ENCODE results near the gene PDCL2. TPM values are rescaled to one million over a fixed set of nuclear protein-coding genes. Genes with fewer than 3 reads are reported as not detected.

Gene PDCL2, protein sequence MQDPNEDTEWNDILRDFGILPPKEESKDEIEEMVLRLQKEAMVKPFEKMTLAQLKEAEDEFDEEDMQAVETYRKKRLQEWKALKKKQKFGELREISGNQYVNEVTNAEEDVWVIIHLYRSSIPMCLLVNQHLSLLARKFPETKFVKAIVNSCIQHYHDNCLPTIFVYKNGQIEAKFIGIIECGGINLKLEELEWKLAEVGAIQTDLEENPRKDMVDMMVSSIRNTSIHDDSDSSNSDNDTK
- total RNA-seq = not detected

DNA sequence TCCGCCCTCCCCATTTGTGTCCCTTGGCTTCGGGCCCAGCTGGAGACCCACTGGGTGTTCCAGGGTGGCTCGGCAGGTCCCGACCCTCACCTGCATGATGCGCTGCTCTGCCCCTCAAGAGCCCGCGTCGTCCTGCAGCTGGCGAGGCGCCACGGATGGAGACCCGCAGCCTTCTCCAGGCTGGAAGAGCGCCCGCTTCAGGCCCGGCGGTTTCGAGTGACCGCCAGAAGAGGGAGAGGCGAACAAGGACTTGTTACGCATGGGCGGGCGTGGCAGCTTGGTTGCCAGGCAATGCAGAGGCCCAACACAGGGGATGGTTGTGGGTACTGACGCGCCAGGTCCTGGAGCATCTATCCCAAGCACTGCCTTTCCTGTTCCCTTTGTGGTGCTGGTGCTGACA lies at the start of gene PDCL2:
Gene PDCL2 (minus strand): TSS at position 232 of the 400 bp plus-strand sequence. CDS start 136 bp downstream, at position 96.

DNA sequence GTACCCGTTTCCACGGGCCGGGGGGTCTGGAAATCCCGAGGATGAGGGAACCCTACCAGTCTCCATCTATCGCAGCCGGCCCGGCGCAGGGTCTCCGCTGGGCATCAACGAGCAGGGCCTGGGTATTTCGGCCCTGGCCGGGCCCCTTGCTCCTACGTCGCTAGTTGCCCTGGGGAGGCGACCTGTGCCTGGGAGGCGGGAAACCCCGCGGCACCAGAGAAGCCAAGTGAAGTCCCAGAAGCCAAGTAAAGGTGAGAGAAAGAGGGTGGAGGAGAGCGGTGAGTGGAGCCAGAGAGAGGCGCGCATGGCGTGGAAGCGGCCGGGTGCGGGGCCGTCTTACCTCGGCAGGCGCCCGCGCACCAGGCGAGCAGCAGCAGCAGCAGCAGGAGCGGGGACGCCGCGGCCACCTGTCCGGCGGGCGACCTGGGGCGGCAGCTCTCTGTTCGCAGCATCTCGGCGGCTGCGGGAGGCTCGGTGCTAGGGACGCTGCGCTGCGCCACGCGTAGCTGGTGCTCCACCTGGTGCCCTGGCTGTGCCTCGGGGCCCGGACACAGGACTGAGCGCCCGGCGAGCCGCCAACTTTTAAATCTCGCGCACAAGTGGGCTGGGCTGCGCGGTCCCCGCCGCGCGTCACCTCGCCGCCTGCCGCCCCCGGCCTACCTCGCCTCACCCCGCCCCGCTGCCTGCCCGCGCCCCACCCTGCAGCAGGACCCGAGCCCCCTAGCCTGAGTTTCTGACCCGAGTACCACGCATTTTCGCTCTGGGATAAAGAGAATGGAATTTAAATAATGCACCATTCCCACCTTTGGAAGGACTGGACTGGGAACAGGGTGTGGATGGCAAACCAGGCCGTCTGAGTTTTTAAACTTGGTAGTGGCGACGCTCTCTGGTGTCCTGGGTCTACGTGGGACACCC lies 44.0 kb upstream of the PDCL2 start, which contains the start of gene NMU:
Gene NMU (minus strand): TSS at position 558 of the 915 bp plus-strand sequence. CDS start 106 bp downstream, at position 452.

DNA sequence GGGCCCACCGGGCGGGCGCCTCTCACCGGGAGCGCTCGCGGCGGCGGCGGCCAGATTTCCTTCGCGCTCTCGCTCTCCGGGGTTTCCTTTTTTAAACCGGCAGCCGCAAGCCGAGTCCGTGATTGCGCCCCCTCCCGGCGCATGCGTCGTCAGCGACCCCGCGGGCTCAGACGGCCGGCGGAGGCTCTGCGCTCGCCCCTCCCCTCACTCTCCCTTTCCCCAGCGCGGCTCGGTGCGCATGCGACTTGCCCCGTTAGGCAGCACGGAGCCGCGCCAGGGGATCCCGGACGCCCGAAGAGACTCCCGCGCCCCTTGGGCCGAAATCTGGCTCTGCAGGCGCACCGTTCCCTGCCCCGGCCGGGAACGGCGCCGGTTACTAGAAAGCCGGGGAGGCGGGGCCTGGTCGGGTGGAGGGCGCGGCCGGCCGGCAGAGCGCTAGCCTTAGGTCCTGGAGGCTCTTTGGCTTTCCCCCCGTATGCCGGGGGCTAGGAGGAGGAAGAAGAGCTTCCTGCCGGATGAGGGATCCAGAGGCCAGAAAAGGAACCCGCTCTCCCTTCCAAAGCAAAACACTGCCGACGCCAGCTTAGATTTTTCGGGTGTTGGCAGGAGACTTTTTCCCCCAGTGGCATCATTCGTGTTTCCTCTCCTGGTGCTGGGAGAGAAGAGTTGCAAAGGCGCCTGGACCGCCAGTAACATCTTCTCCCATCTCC lies 45.1 kb downstream of the PDCL2 start, which contains the start of gene CLOCK:
Gene CLOCK (minus strand): TSS at position 154 of the 710 bp plus-strand sequence. CDS start 64,124 bp downstream, outside the sequence.

Other genes starting within 250 kb of the PDCL2 start
- 8.5 TPM for gene SRD5A3, start 246.0 kb downstream of the PDCL2 start, total RNA-seq
- 99.0 TPM for gene TMEM165, start 196.3 kb downstream of the PDCL2 start, total RNA-seq
- 37.1 TPM for gene CLOCK, start 45.3 kb downstream of the PDCL2 start, total RNA-seq
- 4.2 TPM for gene NMU, start 44.1 kb upstream of the PDCL2 start, total RNA-seq
- not detected for gene EXOC1L, start 227.5 kb upstream of the PDCL2 start, total RNA-seq